ENCODE results near the gene GAS7.
"Not testable (repeated sequence)": the region's sequence is repeated elsewhere in the genome, so short reads cannot be mapped to it uniquely, and the experiment has no call there.

The GAS7 gene

DNA sequence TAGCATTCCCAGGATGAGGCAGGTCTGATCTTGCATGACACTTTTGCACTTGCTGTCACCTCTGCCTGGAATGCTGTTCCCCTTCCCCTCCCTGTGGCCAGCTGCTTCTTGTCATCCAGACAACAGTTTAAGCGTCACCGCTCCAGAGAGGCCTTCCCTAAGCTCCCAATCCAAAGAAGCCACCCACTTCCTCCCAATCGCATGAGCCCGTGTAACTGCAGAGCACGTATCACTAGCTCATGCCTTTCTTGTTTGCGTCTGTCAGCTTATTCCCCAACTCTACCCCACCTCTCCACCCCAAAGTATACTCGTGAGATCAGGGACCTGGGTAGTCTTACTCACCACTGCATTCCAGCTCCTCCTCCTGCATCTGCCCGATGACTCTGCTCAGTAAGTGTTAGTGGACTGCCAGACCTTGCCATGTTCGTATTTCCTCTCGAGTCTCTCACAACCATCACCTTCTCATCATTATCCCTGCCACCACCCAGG is 92.8 kb downstream of the GAS7 start:
- DNase-seq, result no peak

DNA sequence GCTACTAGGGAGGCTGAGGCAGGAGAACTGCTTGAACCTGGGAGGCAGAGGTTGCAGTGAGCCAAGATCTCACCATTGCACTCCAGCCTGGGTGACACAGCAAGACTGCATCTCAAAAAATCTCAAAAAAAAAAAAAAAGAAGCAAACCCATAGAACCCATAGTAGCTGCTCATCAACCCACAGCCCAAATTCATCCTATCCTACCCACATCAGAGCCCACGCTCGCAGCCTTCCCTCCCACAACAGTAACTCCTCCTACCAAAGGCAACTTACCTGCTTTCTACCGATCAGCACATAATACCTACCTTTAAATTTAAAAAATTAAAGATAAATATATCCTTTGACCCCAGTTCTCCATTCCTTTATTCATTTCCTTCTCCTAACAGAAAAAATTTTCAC is 94.7 kb downstream of the GAS7 start:
- DNase-seq, result no peak

DNA sequence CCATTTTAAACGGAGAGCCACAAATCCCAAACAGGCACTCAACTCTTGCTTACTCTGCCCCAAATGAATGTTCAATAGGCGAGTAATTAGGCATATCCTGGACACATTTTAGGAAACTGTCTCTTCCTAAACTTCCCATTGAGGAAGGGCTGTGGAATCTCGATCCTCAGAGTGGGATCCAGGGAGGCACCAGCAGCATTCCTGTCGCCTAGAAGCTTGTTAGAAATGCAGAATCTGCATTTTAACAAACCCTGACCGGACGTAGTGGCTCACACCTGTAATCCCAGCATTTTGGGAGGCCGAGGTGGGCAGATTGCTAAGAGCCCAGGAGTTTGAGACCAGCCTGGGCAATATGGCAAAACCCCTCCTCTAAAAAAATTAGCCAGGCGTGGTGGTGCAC is 95.6 kb downstream of the GAS7 start:
- no peak for DNase-seq

DNA sequence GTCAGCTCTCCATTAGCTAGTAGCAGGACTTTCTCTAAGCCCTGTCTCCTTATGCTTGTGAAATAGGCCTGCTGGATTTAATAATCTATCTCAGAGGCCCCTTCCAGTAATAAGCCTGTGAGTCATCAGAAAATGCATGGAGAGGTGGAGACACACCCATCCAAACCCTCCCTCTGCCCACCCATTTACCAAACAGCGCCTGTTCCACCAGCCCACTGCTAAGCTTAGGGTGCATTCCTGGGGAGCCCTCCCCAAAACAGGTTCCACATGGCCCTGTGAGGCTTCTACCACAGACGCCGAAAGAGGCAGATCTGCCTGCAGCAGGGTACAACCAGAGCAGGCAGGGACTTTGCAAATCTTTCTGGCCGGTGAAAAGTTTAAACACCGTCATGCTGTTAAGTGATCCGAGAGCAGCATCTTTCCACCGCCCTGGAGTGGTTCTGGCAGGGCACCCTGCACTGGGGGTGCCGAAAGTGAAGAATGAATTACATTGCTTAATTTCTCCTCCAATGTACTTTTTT is 99.3 kb downstream of the GAS7 start:
- DNase-seq, result no peak

DNA sequence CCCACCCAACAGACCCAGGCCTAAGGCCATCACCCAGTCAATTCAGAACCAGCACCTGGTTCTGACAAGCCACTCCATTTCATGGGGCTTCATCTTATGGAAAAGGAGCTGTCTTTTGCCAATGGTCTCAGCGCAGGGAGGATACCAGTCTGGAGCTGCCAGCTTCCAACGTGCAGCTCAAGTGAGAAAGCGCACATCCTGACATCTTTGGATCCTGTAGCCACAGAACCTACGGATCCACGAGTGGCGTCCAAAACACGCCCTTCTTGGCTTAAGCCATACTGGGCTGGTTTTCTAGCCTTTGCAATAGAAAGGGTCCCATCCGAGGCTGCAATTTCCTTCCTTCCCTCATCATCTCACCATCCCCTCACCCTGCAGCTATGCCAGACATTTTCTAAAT is 101.8 kb downstream of the GAS7 start:
- DNase-seq, result no peak

DNA sequence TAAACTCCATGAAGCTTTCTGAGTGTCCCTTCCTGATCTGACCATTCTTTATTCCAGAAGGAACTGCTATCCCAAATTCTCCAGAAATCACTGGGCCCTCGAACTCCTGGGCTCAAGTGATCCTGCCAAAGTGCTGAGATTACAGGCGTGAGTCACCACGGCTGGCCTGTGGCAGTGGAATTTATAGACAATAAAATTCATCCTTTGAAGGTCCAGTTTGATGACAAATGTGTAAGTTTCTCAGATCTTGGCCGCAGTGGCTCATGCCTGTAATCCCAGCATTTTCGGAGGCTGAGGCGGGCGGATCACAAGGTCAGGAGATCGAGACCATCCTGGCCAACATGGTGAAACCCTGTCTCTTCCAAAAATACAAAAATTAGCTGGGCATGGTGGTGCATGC is 103.1 kb downstream of the GAS7 start:
- not testable (repeated sequence) for DNase-seq

DNA sequence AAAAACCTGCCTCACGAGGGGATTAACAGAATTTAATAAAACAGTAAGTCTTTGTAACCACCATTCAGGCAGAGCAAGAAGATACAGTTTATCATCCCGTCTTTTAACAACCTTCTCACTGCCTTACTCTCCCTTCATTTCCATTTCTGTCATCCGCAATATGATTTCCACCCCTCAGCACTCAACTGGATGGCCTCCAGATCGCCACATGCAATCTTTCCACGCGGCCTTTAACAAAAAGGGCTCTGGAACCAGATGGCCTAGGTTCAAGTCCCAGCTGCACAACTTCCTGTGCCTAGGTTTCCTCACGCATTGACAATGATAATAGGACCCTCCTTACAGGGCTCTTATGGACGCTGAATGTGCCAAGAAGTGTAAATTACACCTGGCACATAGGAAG is 103.6 kb downstream of the GAS7 start:
- DNase-seq, result no peak

DNA sequence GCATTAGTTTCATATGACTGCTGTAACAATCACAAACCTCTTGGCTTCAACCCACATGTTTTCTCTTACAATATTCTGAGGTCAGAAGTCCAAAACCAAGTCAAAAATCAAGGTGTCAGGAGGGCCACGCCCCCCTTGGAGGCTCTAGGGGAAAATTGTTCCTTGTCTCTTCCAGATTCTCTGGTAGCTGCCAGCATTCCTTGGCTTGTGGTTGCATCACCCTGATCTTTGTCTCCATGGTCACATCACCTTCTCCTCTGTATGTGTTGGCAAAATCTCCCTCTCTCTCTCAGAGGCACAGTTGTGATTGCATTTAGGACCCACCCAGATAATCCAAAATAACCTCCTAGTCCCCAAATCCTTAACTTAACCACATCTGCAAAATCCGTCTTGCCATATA is 105.8 kb downstream of the GAS7 start:
- DNase-seq, result no peak

DNA sequence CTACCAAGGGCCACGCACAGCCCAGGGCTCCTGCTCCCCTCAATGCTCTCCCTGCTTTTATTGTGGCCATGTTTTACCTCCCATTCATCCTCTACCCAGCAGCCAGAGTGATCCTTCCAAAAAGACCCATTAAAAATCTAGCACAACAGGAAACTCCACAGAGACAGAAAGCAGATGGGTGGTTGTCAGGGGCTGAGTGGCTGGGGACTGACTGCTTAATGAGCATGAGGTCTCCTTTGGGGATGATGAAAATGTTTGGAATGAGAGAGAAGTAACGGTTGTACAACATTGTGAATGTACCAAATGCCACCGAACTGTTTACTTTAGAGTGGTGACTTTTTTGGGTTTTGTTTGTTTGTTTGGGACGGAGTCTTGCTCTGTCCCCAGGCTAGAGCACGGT is 107.4 kb downstream of the GAS7 start:
- no peak for DNase-seq

DNA sequence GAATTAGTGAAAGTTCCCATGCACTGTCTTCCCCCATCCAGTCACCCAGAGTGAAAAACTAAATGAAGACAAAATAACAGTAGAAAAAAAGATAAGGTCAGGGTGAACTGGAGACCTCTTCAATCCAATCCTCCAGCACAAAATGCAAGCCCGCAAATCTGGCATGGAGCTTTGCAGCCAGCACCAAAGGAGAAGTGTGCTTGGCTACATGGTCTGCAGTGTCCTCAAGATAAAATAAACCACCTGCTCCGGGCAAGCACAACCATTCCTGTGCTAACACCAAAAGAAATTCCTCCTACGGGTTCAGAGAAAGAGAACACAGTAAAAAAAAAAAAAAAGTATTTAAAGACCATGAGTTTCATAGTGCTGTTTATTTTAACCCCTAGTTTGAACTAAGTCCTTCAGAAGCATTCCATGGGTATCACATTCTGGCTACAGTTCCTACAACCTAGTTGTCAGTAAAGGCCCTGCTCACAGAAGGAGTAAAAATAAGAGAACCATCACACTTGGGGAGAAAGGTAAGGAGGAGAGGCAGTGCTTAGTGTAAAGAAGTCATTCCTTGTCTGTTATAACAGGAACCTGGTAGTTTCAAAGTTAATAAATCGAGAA is 109.1 kb downstream of the GAS7 start:
- no peak for DNase-seq

DNA sequence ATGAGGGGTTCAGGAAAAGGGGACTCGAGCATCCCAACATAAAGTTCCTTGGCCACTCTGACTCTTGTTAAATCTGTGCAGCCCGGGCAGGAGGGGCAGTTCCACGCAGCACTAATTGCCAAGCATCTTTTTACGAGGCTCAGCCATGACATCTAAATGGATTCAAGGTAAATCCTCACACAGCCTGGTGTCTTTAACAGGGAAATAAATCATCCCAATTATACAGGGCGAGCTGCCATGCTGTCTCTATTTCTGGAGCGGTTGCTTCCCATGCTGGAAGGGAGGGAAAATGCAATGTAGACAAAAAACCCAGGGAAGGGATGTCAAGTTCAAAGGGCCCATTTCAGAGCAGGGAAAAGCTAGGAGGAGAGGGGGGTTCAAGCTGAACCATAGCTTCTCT is 110.0 kb downstream of the GAS7 start:
- no peak for DNase-seq

DNA sequence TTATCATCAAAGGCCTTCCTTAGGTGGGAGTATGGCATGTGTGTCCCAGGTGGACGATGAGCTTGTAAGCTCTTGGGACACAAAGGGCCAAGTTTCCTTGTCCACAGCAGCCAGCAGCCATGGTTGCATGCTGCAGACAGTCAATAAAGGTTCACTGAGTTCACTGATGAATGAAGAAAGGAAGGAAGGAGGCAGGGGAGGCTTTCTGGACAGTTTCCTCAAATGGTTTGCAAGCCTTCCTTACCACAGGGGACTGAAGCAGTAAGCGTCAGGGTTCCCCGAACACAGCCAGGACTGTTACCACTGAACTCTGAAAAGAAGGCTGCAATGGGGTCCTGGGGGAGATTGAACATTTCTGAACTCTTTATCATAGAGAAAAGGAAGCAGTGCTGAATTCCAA is 111.1 kb downstream of the GAS7 start:
- no peak for DNase-seq

DNA sequence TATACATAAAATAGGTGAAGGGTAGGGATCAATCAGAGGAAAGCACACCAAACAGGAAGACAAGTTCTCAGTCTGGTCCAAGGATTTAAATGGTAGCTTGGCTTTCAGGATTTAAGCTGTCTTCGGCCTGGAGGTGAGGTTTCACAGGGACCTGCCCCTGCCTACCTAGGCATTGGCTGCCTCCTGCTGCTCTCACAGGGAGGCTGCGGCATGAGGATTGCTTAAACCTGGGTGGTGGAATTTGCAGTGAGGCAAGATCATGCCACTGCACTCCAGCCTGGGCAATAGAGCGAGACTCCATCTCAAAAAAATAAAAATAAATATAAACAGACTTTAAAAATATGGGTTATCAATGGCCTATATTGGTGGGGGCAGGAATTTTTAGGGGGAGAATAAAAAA is 114.5 kb downstream of the GAS7 start:
- no peak for DNase-seq

DNA sequence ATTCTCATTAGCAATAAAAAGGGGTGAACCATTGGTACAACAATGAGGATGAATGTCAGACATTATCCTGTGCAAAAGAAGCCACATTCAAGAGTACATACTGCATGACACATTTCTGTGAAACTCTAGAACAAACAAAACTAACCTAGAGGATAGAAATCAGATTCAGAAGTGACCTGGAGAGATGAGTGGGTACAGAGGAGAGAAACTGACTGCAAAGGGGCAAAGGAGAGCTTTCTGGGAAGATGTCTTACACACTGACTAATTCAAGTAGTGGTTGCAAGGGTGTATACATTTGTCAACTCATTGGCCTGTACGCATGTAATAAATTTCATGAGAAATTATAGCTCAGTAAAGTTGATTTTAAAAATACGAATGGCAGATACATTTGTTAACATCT is 115.6 kb downstream of the GAS7 start:
- DNase-seq, result no peak

DNA sequence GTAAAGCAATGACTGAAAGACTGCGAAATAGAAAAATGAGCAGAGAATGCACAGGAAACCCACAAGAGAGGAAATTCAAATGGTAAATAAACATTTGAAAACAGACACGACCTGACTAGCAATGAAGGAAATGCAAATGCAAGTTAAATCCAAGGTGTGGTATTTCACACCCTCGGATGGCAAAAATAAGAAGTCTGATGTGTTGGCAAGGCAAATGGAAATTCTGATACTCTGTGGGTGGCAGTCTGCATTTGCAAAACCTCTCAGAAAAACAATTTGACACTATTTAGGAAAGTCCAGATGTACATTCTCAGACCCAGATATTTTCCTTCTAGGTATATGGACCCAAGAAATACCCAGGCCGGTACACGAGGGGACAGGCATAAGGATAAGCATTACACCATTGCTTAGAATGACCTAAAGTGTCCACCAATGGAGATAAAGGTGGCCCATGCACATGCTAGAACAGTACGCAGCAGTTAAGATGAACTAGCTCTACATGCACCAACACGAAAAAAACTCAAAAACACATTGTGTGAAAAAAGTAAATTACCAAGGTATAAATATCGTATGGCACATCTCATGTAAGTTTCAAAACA is 116.7 kb downstream of the GAS7 start:
- no peak for DNase-seq

DNA sequence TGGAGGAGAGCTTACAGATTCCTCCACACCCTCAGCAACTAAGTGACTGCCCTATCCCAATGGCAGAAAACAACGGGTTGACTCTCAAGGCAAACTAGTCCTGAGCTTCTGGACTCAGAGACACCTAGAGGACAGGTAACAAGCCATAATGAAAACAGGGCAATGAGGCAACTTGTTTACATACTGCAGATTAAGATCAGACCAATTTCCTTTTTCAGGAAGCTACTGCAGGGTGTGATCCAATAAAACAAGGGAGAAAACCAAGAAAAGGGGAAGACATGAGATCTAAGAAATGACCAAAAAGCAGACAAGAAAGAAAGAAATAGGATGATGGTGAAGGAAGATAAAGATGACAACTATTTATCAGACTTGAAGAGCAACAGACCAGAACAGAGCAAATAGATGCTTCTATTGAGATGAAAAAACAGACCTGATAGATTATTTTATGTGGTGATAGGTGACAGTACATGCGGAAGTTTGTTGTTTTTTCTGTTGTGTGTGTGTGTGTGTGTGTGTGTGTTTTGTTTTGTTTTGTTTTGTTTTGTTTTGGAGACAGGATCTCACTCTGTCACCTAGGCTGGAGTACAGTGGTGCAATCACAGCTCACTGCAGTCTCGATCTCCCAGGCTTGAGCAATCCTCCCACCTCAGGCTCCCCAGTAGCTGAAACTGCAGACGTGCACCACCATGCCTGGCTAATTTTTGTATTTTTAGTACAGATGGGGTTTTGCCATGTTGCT is 120.7 kb downstream of the GAS7 start:
- no peak for DNase-seq

DNA sequence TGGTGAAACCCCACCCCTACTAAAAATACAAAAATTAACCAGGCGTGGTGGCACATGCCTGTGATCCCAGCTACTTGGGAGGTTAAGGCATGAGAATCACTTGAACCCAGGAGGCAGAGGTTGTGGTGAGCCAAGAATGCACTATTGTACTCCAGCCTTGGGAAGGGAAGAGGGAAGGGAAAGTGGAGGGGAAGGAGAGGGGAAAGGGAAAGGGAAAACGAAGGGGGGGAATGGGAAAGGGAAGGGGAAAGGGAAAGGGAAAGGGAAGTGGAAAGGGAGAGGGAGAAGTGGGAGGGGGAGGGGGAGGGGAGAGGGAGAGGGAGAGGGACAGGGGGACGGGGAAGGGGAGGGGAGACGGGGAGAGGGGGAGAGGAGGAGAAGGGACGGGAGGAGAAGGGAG is 122.5 kb downstream of the GAS7 start:
- DNase-seq, result no peak

DNA sequence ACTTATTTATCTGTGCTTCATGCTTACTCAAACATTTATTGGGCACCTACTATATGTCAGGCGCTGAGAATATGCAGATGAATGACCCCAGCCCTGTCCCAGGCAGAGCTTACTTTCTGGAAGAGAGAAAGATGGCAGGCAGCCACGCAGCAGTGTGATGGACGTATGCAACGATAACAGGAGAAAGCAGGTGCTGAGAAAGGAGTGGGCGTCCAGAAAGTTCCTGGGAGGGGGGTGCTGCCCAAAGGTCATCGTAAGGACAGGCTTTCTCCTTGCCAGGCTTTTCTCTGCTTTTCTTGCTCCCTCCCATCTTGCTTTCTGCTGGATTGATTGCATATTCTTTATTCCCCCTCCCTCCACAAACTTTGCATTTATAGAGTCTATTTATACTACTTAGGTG is 124.5 kb downstream of the GAS7 start:
- DNase-seq, result no peak

DNA sequence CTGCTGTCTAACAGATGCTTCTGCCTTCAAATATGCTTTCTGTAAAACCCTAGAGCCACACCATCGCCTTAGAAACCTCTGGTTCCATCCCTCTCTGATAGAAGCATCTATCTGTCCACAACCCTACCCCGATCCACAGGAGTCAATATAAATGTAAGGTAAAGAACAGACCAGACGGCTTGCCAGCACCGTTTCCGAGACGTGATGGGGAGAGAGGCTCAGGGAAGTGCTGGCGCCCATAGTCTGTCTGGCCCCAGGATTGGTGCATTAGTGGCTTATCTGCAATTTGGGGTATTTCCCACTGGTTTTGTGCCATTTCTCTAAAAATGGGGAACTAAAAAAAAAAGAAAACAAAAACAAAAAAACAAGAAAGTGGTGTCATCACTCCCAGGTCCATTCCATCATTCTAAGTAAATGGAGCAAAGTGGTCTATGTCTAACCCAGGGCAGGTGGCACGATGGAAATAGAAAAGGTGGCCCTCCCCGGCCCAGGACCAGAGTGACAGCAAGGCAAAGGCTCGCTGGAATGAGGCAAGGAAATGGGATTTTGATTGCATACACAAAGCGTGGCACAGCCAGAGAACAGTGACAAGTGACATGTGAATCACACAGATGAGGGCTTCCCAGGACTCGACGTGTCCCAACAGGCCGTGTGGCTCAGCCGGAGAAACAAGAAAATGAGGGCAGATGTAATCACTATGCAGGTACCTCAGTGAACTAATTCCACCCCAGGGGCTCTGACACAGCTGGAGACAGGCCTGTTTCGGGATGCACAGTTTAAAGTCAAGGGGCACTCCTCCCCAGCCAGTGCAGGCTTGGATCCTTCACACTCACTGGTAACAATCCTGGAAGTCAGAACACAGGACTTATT is 125.6 kb downstream of the GAS7 start:
- peak; percentile 45 for DNase-seq

DNA sequence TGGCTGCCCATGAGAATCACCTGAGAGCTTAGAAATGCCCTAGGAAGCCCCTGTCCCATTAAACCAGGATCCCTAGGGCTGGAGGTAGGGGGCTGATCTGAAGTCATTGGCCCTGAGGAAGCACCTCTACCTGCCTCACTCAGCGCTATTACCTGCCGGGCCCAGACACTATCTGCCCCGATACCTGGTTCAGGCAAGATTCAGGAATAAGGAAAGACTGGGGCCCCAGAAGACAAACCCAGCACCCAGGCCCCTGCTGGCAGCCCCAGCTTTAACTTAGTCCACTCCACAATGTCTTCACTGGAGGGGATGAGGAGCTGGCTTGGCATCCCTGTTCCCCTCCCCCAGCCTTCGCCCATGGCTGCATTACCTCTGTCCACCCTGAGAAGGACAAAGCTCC is 126.3 kb downstream of the GAS7 start:
- no peak for DNase-seq

DNA sequence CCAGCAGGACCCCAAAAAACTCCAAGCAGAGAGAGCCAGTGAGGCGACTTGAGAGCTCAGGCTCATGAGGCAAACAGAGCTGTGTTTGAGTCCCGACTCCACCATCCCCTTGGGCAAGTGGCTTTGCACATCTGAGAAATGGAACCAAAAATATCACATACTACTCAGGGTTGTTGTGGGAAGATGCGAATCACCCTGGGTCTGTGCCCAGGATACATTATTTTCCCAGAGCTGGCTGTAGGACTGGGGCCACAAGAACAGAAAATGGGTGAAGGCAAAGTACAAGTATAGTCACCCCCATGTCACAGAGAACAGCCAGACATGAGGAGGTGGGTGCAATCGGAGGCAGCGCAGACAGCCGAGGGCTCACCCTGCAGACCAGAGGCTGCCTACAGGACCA is 127.3 kb downstream of the GAS7 start:
- no peak for DNase-seq

DNA sequence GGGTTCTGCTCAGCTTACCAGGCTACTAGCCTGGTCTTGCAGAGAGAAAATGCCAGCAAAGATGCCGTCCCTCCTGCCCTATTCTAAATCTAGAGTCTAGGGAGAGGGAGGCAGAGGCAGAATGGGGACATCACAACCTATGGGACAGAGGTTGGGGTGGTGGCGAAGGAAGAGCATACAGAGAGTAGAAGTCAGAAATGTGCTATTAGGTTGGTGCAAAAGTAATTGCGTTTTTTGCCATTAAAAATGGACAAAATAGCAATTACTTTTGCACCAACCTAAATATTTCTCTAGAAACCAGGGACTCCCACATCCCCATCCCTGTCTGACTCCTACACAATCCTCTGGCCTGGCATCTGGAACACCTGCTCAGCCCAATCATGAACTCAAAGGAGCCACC is 127.7 kb downstream of the GAS7 start:
- DNase-seq, result no peak

DNA sequence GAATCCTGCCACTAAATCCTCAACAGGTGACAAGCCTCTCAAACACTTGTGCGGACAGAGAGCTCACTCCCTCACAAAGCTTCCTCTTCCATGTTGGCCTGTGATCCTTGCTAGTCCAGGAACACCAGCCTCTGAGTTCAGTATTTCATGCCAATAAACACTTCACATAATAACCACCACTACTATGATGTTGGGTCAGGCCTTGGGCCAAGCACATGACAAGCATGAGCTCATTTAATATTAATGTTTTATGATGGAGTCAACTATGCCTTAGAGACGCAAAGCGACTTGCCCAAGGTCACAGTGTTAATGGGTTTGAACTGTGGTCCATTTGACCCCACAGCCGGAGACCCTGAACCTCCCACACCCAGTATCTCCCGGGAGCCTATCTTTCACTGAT is 129.1 kb downstream of the GAS7 start:
- DNase-seq, result no peak
